HG02588 (cell line): ENCODE measurements around the gene ITPK1.

Experiments used
- ATAC-seq: cut with Tn5 transposase; IDR thresholded peaks from one replicate; pipeline ENCODE4 v1.9.1; 2021; ENCODE audit warnings: mild to moderate bottlenecking, moderate library complexity; ENCODE audit not compliant: unreplicated experiment

Gene ITPK1

GRCh38 chr14:93012506-93012905 lies 103.2 kb downstream of the ITPK1 start:
- ATAC-seq = no peak

GRCh38 chr14:93011650-93012325 lies 103.9 kb downstream of the ITPK1 start:
- no peak for ATAC-seq

- no peak for ATAC-seq
Observed at GRCh38 chr14:93011141-93011529, 104.6 kb downstream of the ITPK1 start.

- ATAC-seq = no peak
Observed at GRCh38 chr14:93010522-93011140, 105.1 kb downstream of the ITPK1 start.

GRCh38 chr14:93010130-93010499 lies 105.6 kb downstream of the ITPK1 start:
- ATAC-seq = no peak

- ATAC-seq = no peak
Observed at GRCh38 chr14:93009471-93010129, 106.1 kb downstream of the ITPK1 start.

GRCh38 chr14:93008381-93008780 lies 107.3 kb downstream of the ITPK1 start:
- ATAC-seq = no peak

- no peak for ATAC-seq
Observed at GRCh38 chr14:93007225-93007997, 108.3 kb downstream of the ITPK1 start.

GRCh38 chr14:93006567-93007051 lies 109.1 kb downstream of the ITPK1 start:
- ATAC-seq = no peak

GRCh38 chr14:93005838-93006237 lies 109.9 kb downstream of the ITPK1 start:
- no peak for ATAC-seq

- no peak for ATAC-seq
Observed at GRCh38 chr14:93005135-93005813, 110.5 kb downstream of the ITPK1 start.

- ATAC-seq = no peak
Observed at GRCh38 chr14:93004699-93005082, 111.0 kb downstream of the ITPK1 start.

- ATAC-seq = no peak
Observed at GRCh38 chr14:93003945-93004698, 111.6 kb downstream of the ITPK1 start.

- no peak for ATAC-seq
Observed at GRCh38 chr14:93002851-93003298, 112.8 kb downstream of the ITPK1 start.

- no peak for ATAC-seq
Observed at GRCh38 chr14:93002049-93002448, 113.7 kb downstream of the ITPK1 start.

GRCh38 chr14:92998946-92999345 lies 116.8 kb downstream of the ITPK1 start:
- ATAC-seq = no peak

GRCh38 chr14:92997343-92998061 lies 118.2 kb downstream of the ITPK1 start:
- no peak for ATAC-seq

- ATAC-seq = no peak
Observed at GRCh38 chr14:92995620-92996019, 120.1 kb downstream of the ITPK1 start.

GRCh38 chr14:92994942-92995341 lies 120.8 kb downstream of the ITPK1 start:
- ATAC-seq = no peak
